Ovary (tissue), 3 donors: Measurements from ENCODE around the gene OR51D1.

Source experiments
- EP300 ChIP-seq: sonication (generic); formaldehyde crosslinking; IDR thresholded peaks from one replicate; pipeline ENCODE4 v1.6.1; 2017; ENCODE audit warnings: antibody characterized with exemption
- POLR2A ChIP-seq: fragments of 450-650 bp; IDR thresholded peaks from one replicate; pipeline ENCODE4 v1.6.1; 2017; ENCODE audit warnings: antibody characterized with exemption, mild to moderate bottlenecking, moderate library complexity
- TF ChIP-seq, protein P1 (sequence below), 3 donors: fragments of 450-650 bp in 2 of 3; fragments of 200-600 bp in 1 of 3; IDR thresholded peaks; one replicate each; pipeline versions ENCODE4 v1.5.1 to v1.8.0; 2016 to 2022; ENCODE audit warnings: antibody characterized with exemption in 3 of 3, mild to moderate bottlenecking in 1 of 3
- donor health status: DM: no; HTN: no; CAD: no.

DNA sequence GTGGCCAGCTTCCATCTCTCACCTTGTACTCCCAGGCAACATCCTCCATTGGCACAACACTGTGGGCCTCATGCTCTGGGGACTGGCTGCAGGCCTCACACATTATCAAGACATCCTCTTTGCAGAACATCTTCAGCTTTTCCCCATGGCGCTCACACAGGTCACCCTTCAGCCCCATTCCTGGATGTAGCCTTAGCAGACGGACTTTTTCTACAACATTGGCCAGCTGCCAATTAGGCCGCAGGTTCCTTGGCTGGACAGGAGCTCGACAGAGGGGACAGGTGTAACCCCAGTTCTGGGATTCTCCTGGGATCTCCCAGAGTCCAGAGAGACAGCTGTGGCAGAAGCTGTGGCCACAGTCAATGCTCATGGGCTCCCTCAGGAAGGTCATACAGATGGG is 32.2 kb upstream of the OR51D1 start:
- TF ChIP-seq, protein P1, sequence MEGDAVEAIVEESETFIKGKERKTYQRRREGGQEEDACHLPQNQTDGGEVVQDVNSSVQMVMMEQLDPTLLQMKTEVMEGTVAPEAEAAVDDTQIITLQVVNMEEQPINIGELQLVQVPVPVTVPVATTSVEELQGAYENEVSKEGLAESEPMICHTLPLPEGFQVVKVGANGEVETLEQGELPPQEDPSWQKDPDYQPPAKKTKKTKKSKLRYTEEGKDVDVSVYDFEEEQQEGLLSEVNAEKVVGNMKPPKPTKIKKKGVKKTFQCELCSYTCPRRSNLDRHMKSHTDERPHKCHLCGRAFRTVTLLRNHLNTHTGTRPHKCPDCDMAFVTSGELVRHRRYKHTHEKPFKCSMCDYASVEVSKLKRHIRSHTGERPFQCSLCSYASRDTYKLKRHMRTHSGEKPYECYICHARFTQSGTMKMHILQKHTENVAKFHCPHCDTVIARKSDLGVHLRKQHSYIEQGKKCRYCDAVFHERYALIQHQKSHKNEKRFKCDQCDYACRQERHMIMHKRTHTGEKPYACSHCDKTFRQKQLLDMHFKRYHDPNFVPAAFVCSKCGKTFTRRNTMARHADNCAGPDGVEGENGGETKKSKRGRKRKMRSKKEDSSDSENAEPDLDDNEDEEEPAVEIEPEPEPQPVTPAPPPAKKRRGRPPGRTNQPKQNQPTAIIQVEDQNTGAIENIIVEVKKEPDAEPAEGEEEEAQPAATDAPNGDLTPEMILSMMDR (IDR thresholded peaks at IDR 0.05) = no peak
- TF ChIP-seq POLR2A = no peak
- no peak for TF ChIP-seq EP300
